SK-N-SH (cell line): ENCODE measurements around the gene SORBS2. TPM values are rescaled to one million over a fixed set of nuclear protein-coding genes. Genes with fewer than 3 reads are reported as not detected.

ENCODE experiments used
- CTCF ChIA-PET: fragments of 300-600, 350-600 bp; formaldehyde crosslinking; extraction: SDS; loops from one replicate; lab custom pipeline; 2021; lab: Yijun Ruan, JAX
- POLR2A ChIA-PET: fragments of 350-600 bp; sonication (Branson Sonifier 250); formaldehyde crosslinking; extraction: SDS; loops from one replicate; lab custom pipeline; 2020; ENCODE audit warnings: antibody characterized with exemption, inconsistent platforms; lab: Yijun Ruan, JAX
- DNase-seq: peaks from one replicate; pipeline ENCODE4 v3.0.0; 2012
- H2AFZ ChIP-seq: fragments of 200-600 bp; sonication (generic); 2 replicates; pipeline ENCODE4 v1.8.1; 2016; ENCODE audit warnings: antibody characterized with exemption, mild to moderate bottlenecking, low read depth
- H3F3A ChIP-seq: fragments of 200-600 bp; sonication (generic); replicated peaks from 2 replicates; pipeline ENCODE3; 2016; ENCODE audit warnings: antibody characterized with exemption, mild to moderate bottlenecking; ENCODE audit not compliant: insufficient read depth
- H3K27ac ChIP-seq, 2 experiments: fragments of 200-500 bp in 1 of 2; fragments of 200-600 bp in 1 of 2; sonication (Bioruptor generic) in 1 of 2; sonication (generic), shearing (Covaris generic) in 1 of 2; 2 replicates each; pipeline versions ENCODE4 v1.5.1 to v1.6.1; 2014 to 2016; ENCODE audit warnings: low read depth in 2 of 2, inconsistent platforms in 1 of 2, low read length in 1 of 2, mild to moderate bottlenecking in 1 of 2, mixed read lengths in 1 of 2
- H3K27me3 ChIP-seq: fragments of 200-600 bp; sonication (generic), shearing (Covaris generic); 2 replicates; pipeline ENCODE4 v1.6.1; 2016; ENCODE audit warnings: mixed run types; ENCODE audit not compliant: insufficient read depth
- H3K36me3 ChIP-seq, 2 experiments: fragments of 200-500 bp in 1 of 2; fragments of 200-600 bp in 1 of 2; sonication (Bioruptor generic) in 1 of 2; sonication (generic) in 1 of 2; replicated peaks in 1 of 2; 2 replicates each; pipeline versions ENCODE3 to v1.5.1; 2014 to 2016; ENCODE audit warnings: low read length in 1 of 2, mild to moderate bottlenecking in 1 of 2; ENCODE audit not compliant: insufficient read depth in 2 of 2, control insufficient read depth in 1 of 2
- H3K4me1 ChIP-seq, 2 experiments: fragments of 200-500 bp in 1 of 2; fragments of 200-600 bp in 1 of 2; sonication (Bioruptor generic) in 1 of 2; sonication (generic), shearing (Covaris generic) in 1 of 2; 2 replicates each; pipeline versions ENCODE4 v1.5.1 to v1.6.1; 2014 to 2016; ENCODE audit warnings: low read depth in 1 of 2, low read length in 1 of 2, mixed run types in 1 of 2; ENCODE audit not compliant: insufficient read depth in 2 of 2, control insufficient read depth in 1 of 2
- H3K4me2 ChIP-seq: fragments of 200-600 bp; sonication (generic), shearing (Covaris generic); 2 replicates; pipeline ENCODE4 v1.6.1; 2017; ENCODE audit warnings: mixed run types
- H3K4me3 ChIP-seq, 2 experiments: fragments of 200-500 bp in 1 of 2; fragments of 200-600 bp in 1 of 2; sonication (Bioruptor generic) in 1 of 2; sonication (generic), shearing (Covaris generic) in 1 of 2; 2 replicates each; pipeline versions ENCODE4 v1.5.1 to v1.8.1; 2014 to 2016; ENCODE audit warnings: low read depth in 2 of 2, inconsistent platforms in 1 of 2, low read length in 1 of 2, mild to moderate bottlenecking in 1 of 2, mixed read lengths in 1 of 2, moderate library complexity in 1 of 2
- H3K79me2 ChIP-seq: fragments of 200-600 bp; sonication (generic); 2 replicates; pipeline ENCODE4 v1.8.1; 2017; ENCODE audit warnings: mild to moderate bottlenecking; ENCODE audit not compliant: insufficient read depth
- H3K9ac ChIP-seq: fragments of 200-600 bp; sonication (generic); 2 replicates; pipeline ENCODE4 v1.6.1; 2017; ENCODE audit warnings: mixed run types
- H3K9me2 ChIP-seq: fragments of 200-600 bp; sonication (generic); 2 replicates; pipeline ENCODE4 v1.6.1; 2017; ENCODE audit warnings: mixed run types
- H3K9me3 ChIP-seq: fragments of 200-600 bp; sonication (generic); 2 replicates; pipeline ENCODE4 v1.6.1; 2017; ENCODE audit warnings: mixed run types, mild to moderate bottlenecking, moderate library complexity
- H4K20me1 ChIP-seq: fragments of 200-600 bp; sonication (generic); 2 replicates; pipeline ENCODE4 v1.6.1; 2017; ENCODE audit warnings: mild to moderate bottlenecking, mixed run types; ENCODE audit not compliant: insufficient read depth
- EP300 ChIP-seq, 2 experiments: IDR thresholded peaks; 2 replicates each; pipeline versions ENCODE4 v1.4.0 to v1.6.1; 2012; ENCODE audit warnings: borderline replicate concordance in 1 of 2, low read depth in 1 of 2, low read length in 1 of 2
- FOSL2 ChIP-seq: IDR thresholded peaks from 2 replicates; pipeline ENCODE4 v1.4.0; 2012; ENCODE audit warnings: low read depth, mild to moderate bottlenecking, moderate library complexity, borderline replicate concordance
- FOXJ3 ChIP-seq: sonication (generic); formaldehyde crosslinking; IDR thresholded peaks from 2 replicates; pipeline ENCODE4 v1.5.1; 2020; ENCODE audit warnings: mild to moderate bottlenecking, missing genetic modification reagents
- FOXM1 ChIP-seq: IDR thresholded peaks from 2 replicates; pipeline ENCODE4 v1.4.0; 2012; ENCODE audit warnings: low read depth, mild to moderate bottlenecking
- GATA2 ChIP-seq: sonication (generic); formaldehyde crosslinking; IDR thresholded peaks from 2 replicates; pipeline ENCODE4 v1.5.0; 2020; ENCODE audit warnings: mild to moderate bottlenecking, missing genetic modification reagents
- JUND ChIP-seq: IDR thresholded peaks from 2 replicates; pipeline ENCODE4 v1.4.0; 2012
- NRF1 ChIP-seq: IDR thresholded peaks from 2 replicates; pipeline ENCODE4 v1.6.1; 2012; ENCODE audit warnings: low read depth, mild to moderate bottlenecking, low read length
- POLR2AphosphoS5 ChIP-seq: IDR thresholded peaks from 2 replicates; pipeline ENCODE4 v1.6.1; 2012; ENCODE audit warnings: low read depth, low read length
- RAD21 ChIP-seq: IDR thresholded peaks from 2 replicates; pipeline ENCODE4 v1.6.1; 2012; ENCODE audit warnings: mild to moderate bottlenecking, low read length
- RXRA ChIP-seq: IDR thresholded peaks from 2 replicates; pipeline ENCODE4 v1.4.0; 2012; ENCODE audit warnings: low read depth, mild to moderate bottlenecking, borderline replicate concordance
- SMC3 ChIP-seq: IDR thresholded peaks from 2 replicates; pipeline ENCODE4 v1.6.1; 2012; ENCODE audit warnings: low read depth, low read length, improper control_type of control experiment
- TCF12 ChIP-seq: IDR thresholded peaks from 2 replicates; pipeline ENCODE4 v1.4.0; 2012
- TEAD4 ChIP-seq: IDR thresholded peaks from 2 replicates; pipeline ENCODE4 v1.4.0; 2012; ENCODE audit warnings: mild to moderate bottlenecking, borderline replicate concordance; ENCODE audit not compliant: insufficient read depth
- WGBS: methylation state at CpG from one replicate; pipeline ENCODE4 v1.1.6; 2017; ENCODE audit warnings: low lambda C conversion rate; 5-methylcytosine and 5-hydroxymethylcytosine counted together
- polyA plus RNA-seq, 3 experiments: library from polyadenylated mRNA; depleted of rRNA; stranded (reverse); fragments of >200 nt; gene quantifications; 2 replicates each; pipeline ENCODE4 v1.2.3, GENCODE V29; 2012
- TF ChIP-seq, protein P1 (sequence below): fragments of 150-350 bp; IDR thresholded peaks from 2 replicates; pipeline ENCODE4 v1.6.1; 2016; ENCODE audit warnings: mild to moderate bottlenecking, low read depth, low read length
- TF ChIP-seq, protein P2 (sequence below): fragments of 150-350 bp; IDR thresholded peaks from 2 replicates; pipeline ENCODE4 v1.6.1; 2017; ENCODE audit warnings: antibody characterized with exemption, low read length, low read depth, borderline replicate concordance
- TF ChIP-seq, protein P3 (sequence below): IDR thresholded peaks from 2 replicates; pipeline ENCODE4 v1.4.0; 2012; ENCODE audit warnings: low read depth, borderline replicate concordance
- TF ChIP-seq, protein P4 (sequence below): IDR thresholded peaks from 2 replicates; pipeline ENCODE4; 2012

Gene SORBS2
- polyA plus RNA-seq, 1 of the 3 experiments (the other 2 are of a cell fraction), result 2.5 TPM

DNA sequence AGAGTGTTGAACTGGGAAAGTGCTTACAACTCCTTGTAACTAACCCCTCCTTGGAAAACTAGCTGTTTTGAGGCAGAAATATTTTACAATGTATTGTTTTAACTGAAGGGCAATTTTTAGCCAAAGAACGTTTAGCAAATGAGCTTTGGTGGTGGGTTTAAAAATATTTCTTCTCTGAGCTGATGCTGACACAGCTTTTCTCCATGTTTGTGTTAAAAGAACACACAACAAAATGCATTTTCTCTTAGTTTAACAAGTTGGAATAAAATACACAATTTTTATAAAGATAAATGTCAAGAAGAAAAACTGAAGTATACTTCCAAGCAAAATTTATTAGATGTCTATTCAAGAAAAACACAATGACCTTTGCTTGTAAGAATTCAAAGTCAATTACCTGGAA is 226.8 kb downstream of the SORBS2 start:
- Histone ChIP-seq H4K20me1 (no peaks in the 10 kb centered on the region), H3K4me1 (no peaks in the 10 kb centered on the region; a peak in 1 of 4 replicates), H3K4me2 (no peak overlapping the region), H3K9me2 (no peaks in the 10 kb centered on the region), H3K9me3 (no peaks in the 10 kb centered on the region), H3F3A (no peaks in the 10 kb centered on the region), H3K9ac (no peak overlapping the region), H3K27me3 (no peaks in the 10 kb centered on the region), H3K4me3 (no peak overlapping the region), H3K79me2 (no peaks in the 10 kb centered on the region), H2AFZ (no peak overlapping the region), H3K27ac (no peak overlapping the region), H3K36me3 (no peaks in the 10 kb centered on the region)
- TF ChIP-seq FOXJ3 (no peak), SMC3 (no peak), GATA2 (no peak), POLR2AphosphoS5 (no peak), TEAD4 (no peak), JUND (no peak), EP300 (IDR thresholded peaks at IDR 0.05; ENCODE audit: borderline replicate concordance in 1 of 2, low read depth in 1 of 2, low read length in 1 of 2) (no peak), RXRA (no peak), RAD21 (no peak), TCF12 (no peak), FOXM1 (no peak), FOSL2 (no peak), NRF1 (no peak)
- TF ChIP-seq, protein P1, sequence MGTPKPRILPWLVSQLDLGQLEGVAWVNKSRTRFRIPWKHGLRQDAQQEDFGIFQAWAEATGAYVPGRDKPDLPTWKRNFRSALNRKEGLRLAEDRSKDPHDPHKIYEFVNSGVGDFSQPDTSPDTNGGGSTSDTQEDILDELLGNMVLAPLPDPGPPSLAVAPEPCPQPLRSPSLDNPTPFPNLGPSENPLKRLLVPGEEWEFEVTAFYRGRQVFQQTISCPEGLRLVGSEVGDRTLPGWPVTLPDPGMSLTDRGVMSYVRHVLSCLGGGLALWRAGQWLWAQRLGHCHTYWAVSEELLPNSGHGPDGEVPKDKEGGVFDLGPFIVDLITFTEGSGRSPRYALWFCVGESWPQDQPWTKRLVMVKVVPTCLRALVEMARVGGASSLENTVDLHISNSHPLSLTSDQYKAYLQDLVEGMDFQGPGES, result no peak
- TF ChIP-seq, protein P2, sequence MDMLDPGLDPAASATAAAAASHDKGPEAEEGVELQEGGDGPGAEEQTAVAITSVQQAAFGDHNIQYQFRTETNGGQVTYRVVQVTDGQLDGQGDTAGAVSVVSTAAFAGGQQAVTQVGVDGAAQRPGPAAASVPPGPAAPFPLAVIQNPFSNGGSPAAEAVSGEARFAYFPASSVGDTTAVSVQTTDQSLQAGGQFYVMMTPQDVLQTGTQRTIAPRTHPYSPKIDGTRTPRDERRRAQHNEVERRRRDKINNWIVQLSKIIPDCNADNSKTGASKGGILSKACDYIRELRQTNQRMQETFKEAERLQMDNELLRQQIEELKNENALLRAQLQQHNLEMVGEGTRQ, result no peak
- TF ChIP-seq, protein P3, sequence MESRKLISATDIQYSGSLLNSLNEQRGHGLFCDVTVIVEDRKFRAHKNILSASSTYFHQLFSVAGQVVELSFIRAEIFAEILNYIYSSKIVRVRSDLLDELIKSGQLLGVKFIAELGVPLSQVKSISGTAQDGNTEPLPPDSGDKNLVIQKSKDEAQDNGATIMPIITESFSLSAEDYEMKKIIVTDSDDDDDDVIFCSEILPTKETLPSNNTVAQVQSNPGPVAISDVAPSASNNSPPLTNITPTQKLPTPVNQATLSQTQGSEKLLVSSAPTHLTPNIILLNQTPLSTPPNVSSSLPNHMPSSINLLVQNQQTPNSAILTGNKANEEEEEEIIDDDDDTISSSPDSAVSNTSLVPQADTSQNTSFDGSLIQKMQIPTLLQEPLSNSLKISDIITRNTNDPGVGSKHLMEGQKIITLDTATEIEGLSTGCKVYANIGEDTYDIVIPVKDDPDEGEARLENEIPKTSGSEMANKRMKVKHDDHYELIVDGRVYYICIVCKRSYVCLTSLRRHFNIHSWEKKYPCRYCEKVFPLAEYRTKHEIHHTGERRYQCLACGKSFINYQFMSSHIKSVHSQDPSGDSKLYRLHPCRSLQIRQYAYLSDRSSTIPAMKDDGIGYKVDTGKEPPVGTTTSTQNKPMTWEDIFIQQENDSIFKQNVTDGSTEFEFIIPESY, result no peak
- TF ChIP-seq, protein P4, sequence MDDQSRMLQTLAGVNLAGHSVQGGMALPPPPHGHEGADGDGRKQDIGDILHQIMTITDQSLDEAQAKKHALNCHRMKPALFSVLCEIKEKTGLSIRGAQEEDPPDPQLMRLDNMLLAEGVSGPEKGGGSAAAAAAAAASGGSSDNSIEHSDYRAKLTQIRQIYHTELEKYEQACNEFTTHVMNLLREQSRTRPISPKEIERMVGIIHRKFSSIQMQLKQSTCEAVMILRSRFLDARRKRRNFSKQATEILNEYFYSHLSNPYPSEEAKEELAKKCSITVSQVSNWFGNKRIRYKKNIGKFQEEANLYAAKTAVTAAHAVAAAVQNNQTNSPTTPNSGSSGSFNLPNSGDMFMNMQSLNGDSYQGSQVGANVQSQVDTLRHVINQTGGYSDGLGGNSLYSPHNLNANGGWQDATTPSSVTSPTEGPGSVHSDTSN, result no peak
- no peak for DNase-seq
- WGBS, result 48% methylated on average over 1 of the region's 1 CpG
- ChIA-PET POLR2A (no interaction called here), CTCF (interaction anchor here (1.0 to 2.1 kb wide), 3 partner anchors 12 to 452 kb away, joined by 3 to 10 read pairs (median 5); no protein-coding TSS in a partner anchor)
